ENCODE data around the gene EMILIN2. TPM values are rescaled to one million over a fixed set of nuclear protein-coding genes. Genes with fewer than 3 reads are reported as not detected.

EMILIN2 gene
- total and polyA plus RNA-seq, 2 of the 13 experiments (the other 11 are each of a cell fraction or from before 2014, with no cell fraction given) = 7.6 to 8.2 TPM

GRCh38 chr18:2932247-2933181 is 85.7 kb downstream of the EMILIN2 start (continued):
- TF ChIP-seq PCBP2 (optimal IDR thresholded peaks at IDR 0.05; ENCODE audit: low read depth, low read length, poor library complexity, severe bottlenecking) (no peak), IKZF4 (CRISPR knock-in tag; IDR thresholded peaks at IDR 0.05; ENCODE audit: borderline replicate concordance, low read depth, not compliant biosample characterization) (no peak), GATA4 (IDR thresholded peaks at IDR 0.05; ENCODE audit: borderline replicate concordance, low read depth) (no peak), ZBTB4 (CRISPR knock-in tag; IDR thresholded peaks at IDR 0.05; ENCODE audit: borderline replicate concordance) (no peak), SMAD9 (CRISPR knock-in tag; IDR thresholded peaks at IDR 0.05) (no peak), ZNF790 (CRISPR knock-in tag; IDR thresholded peaks at IDR 0.05; ENCODE audit: borderline replicate concordance) (no peak), ZNF280D (CRISPR knock-in tag; IDR thresholded peaks at IDR 0.05) (no peak), ZNF619 (CRISPR knock-in tag; IDR thresholded peaks at IDR 0.05) (no peak), TBX2 (CRISPR knock-in tag; IDR thresholded peaks at IDR 0.05; ENCODE audit: borderline replicate concordance) (peak; percentile 52), SMC3 (IDR thresholded peaks at IDR 0.05; ENCODE audit: low read length) (peak; percentile 58; the same call in 1 of the 2 replicates), KAT2B (IDR thresholded peaks at IDR 0.05; ENCODE audit: borderline replicate concordance, low read depth, low read length) (no peak), ZNF564 (CRISPR knock-in tag; IDR thresholded peaks at IDR 0.05) (no peak), ZNF709 (CRISPR knock-in tag; IDR thresholded peaks at IDR 0.05) (no peak), HMGXB4 (CRISPR knock-in tag; IDR thresholded peaks at IDR 0.05; ENCODE audit: borderline replicate concordance in 1 of 2, low read depth in 1 of 2) (peak in 1 of 2 experiments; percentile 14; a peak in 1 of 4 replicates), HOXA5 (CRISPR knock-in tag; IDR thresholded peaks at IDR 0.05) (no peak), ZNF496 (CRISPR knock-in tag; IDR thresholded peaks at IDR 0.05; ENCODE audit: insufficient replicate concordance) (no peak), ZSCAN9 (CRISPR knock-in tag; IDR thresholded peaks at IDR 0.05; ENCODE audit: borderline replicate concordance) (no peak), RXRA (CRISPR knock-in tag; IDR thresholded peaks at IDR 0.05) (no peak), ZNF335 (CRISPR knock-in tag; IDR thresholded peaks at IDR 0.05) (no peak)

Measured in HepG2 (cell line).